ENCODE measurements around the gene KDM4B.

DNA sequence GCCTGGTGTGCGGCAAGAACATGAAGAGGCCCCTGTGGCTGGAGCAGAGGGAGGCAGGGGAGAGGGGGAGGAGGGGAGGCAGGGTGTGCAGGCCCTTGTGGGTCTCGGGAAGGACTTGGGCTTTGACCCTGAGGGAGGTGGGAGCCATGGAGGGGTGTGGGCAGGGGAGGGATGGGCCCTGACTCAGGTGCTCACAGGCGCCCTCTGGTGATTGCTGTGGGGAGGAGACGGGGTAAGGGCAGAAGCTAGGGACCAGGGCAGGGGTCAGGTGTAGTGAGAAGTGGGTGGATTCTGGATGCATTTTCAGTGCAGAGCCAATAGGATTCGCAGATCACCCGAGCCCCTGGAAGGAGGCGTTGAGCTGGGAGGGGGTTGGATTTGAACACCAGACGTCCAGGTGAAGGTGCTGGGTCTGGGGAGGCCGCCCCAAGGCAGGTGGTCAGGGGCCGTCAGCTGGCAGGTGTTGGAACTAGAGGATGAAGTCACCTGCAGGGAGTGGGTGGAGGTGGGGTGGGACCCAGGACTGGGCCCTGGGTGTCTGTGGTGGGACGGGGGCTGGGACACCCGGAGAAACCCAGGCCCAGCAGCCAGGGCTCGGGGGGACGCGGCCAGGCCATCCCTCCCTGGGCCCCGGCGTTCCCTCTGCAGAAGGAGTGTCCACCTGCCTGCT is 185.4 kb downstream of the KDM4B start:
- TF ChIP-seq POLR2A (IDR thresholded peaks at IDR 0.05; ENCODE audit: low read depth, low read length) (peak; percentile 18; the same call in 1 of the 2 replicates), POLR2AphosphoS5 (IDR thresholded peaks at IDR 0.05; ENCODE audit: low read depth, low read length) (no peak), TAF1 (IDR thresholded peaks at IDR 0.05; ENCODE audit: borderline replicate concordance, low read depth, low read length) (no peak)

All from GM12892 (cell line).